Chondrocyte (in vitro differentiated cells): ENCODE measurements around the gene BRAT1. TPM values are rescaled to one million over a fixed set of nuclear protein-coding genes. Genes with fewer than 3 reads are reported as not detected.

Source experiments
- DNase-seq: peaks from one replicate; pipeline ENCODE4 v3.0.0; 2021; ENCODE audit warnings: mixed read lengths, low spot score
- H3K27ac Mint-ChIP-seq: one replicate; pipeline ENCODE4 v1.8.0; 2021; ENCODE audit warnings: mild to moderate bottlenecking, moderate library complexity, mixed read lengths; ENCODE audit not compliant: unreplicated experiment
- H3K27me3 Mint-ChIP-seq: 2 replicates; pipeline ENCODE4 v1.8.0; 2021; ENCODE audit warnings: low read depth, mixed read lengths
- H3K36me3 Mint-ChIP-seq: 2 replicates; pipeline ENCODE4 v1.8.0; 2021; ENCODE audit warnings: low read depth, mixed read lengths
- H3K4me1 Mint-ChIP-seq: 2 replicates; pipeline ENCODE4 v1.8.0; 2021; ENCODE audit warnings: low read depth, mild to moderate bottlenecking, mixed read lengths
- H3K4me3 Mint-ChIP-seq: one replicate; pipeline ENCODE4 v1.8.0; 2021; ENCODE audit warnings: mild to moderate bottlenecking, moderate library complexity, mixed read lengths; ENCODE audit not compliant: unreplicated experiment
- H3K9me3 Mint-ChIP-seq: 2 replicates; pipeline ENCODE4 v1.8.0; 2021; ENCODE audit warnings: low read depth, mixed read lengths
- CTCF ChIP-seq: fragments of 200-600 bp; sonication (generic); IDR thresholded peaks from 2 replicates; pipeline ENCODE4 v1.5.0; 2021; ENCODE audit warnings: antibody characterized with exemption, mild to moderate bottlenecking, moderate library complexity
- total RNA-seq: library from RNA; stranded (reverse); gene quantifications from 3 replicates; pipeline ENCODE4 v1.2.1, GENCODE V29; 2021

The BRAT1 gene
- total RNA-seq, 1 donor from 2014 or later, result 19.6 TPM

GRCh38 chr7:2571409-2571808 lies 16.1 kb upstream of the BRAT1 start:
- no peak for DNase-seq
- peaks cover 25% of the 10 kb centered on the region for H3K4me1 Mint-ChIP-seq
- H3K36me3 Mint-ChIP-seq, result peaks cover 20% of the 10 kb centered on the region
- H3K27ac Mint-ChIP-seq, result no peak overlapping the region
- H3K9me3 Mint-ChIP-seq, result no peaks in the 10 kb centered on the region
- no peak for TF ChIP-seq CTCF
- no peak overlapping the region for H3K4me3 Mint-ChIP-seq
- H3K27me3 Mint-ChIP-seq, result no peaks in the 10 kb centered on the region

- no peak overlapping the region for H3K27ac Mint-ChIP-seq
- H3K4me3 Mint-ChIP-seq, result no peak overlapping the region
- H3K27me3 Mint-ChIP-seq, result no peaks in the 10 kb centered on the region
- H3K36me3 Mint-ChIP-seq, result peaks cover 17% of the 10 kb centered on the region
- TF ChIP-seq CTCF, result no peak
- DNase-seq, result no peak
- H3K9me3 Mint-ChIP-seq, result no peaks in the 10 kb centered on the region
- H3K4me1 Mint-ChIP-seq, result peaks cover 21% of the 10 kb centered on the region
Observed at GRCh38 chr7:2570021-2570420, 14.7 kb upstream of the BRAT1 start.

- Mint-ChIP-seq H3K4me3 (no peak overlapping the region), H3K27ac (no peak overlapping the region), H3K27me3 (no peaks in the 10 kb centered on the region), H3K9me3 (no peaks in the 10 kb centered on the region), H3K4me1 (peaks cover 21% of the 10 kb centered on the region), H3K36me3 (peaks cover 15% of the 10 kb centered on the region)
- no peak for DNase-seq
- no peak for TF ChIP-seq CTCF
Observed at GRCh38 chr7:2569421-2569820, 14.1 kb upstream of the BRAT1 start.

- DNase-seq, result no peak
- Mint-ChIP-seq H3K9me3 (no peaks in the 10 kb centered on the region), H3K4me3 (no peak overlapping the region), H3K4me1 (peaks cover 21% of the 10 kb centered on the region), H3K27me3 (no peaks in the 10 kb centered on the region), H3K36me3 (peaks cover 8% of the 10 kb centered on the region), H3K27ac (no peak overlapping the region)
- TF ChIP-seq CTCF, result no peak
Observed at GRCh38 chr7:2568521-2569223, 13.3 kb upstream of the BRAT1 start.

- Mint-ChIP-seq H3K9me3 (no peaks in the 10 kb centered on the region), H3K36me3 (peaks cover 6% of the 10 kb centered on the region), H3K27ac (no peak overlapping the region), H3K27me3 (no peaks in the 10 kb centered on the region), H3K4me3 (no peak overlapping the region), H3K4me1 (peaks cover 21% of the 10 kb centered on the region)
- DNase-seq, result no peak
- peak; percentile 80 for TF ChIP-seq CTCF
Observed at GRCh38 chr7:2567679-2568278, 12.5 kb upstream of the BRAT1 start.
